Purkinje cell (primary cell): ENCODE measurements around the gene EP400. TPM values are rescaled to one million over a fixed set of nuclear protein-coding genes. Genes with fewer than 3 reads are reported as not detected.

Experiments
- polyA plus RNA-seq: library from polyadenylated mRNA; unstranded; fragments of >200 nt; fragmentation: Nextera tagmentation; gene quantifications from 2 replicates; pipeline ENCODE4 v1.2.1, GENCODE V29; 2014

Gene EP400, protein sequence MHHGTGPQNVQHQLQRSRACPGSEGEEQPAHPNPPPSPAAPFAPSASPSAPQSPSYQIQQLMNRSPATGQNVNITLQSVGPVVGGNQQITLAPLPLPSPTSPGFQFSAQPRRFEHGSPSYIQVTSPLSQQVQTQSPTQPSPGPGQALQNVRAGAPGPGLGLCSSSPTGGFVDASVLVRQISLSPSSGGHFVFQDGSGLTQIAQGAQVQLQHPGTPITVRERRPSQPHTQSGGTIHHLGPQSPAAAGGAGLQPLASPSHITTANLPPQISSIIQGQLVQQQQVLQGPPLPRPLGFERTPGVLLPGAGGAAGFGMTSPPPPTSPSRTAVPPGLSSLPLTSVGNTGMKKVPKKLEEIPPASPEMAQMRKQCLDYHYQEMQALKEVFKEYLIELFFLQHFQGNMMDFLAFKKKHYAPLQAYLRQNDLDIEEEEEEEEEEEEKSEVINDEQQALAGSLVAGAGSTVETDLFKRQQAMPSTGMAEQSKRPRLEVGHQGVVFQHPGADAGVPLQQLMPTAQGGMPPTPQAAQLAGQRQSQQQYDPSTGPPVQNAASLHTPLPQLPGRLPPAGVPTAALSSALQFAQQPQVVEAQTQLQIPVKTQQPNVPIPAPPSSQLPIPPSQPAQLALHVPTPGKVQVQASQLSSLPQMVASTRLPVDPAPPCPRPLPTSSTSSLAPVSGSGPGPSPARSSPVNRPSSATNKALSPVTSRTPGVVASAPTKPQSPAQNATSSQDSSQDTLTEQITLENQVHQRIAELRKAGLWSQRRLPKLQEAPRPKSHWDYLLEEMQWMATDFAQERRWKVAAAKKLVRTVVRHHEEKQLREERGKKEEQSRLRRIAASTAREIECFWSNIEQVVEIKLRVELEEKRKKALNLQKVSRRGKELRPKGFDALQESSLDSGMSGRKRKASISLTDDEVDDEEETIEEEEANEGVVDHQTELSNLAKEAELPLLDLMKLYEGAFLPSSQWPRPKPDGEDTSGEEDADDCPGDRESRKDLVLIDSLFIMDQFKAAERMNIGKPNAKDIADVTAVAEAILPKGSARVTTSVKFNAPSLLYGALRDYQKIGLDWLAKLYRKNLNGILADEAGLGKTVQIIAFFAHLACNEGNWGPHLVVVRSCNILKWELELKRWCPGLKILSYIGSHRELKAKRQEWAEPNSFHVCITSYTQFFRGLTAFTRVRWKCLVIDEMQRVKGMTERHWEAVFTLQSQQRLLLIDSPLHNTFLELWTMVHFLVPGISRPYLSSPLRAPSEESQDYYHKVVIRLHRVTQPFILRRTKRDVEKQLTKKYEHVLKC (N-terminal part only)
- polyA plus RNA-seq = 4.6 and 6.6 TPM in 2 replicates

DNA sequence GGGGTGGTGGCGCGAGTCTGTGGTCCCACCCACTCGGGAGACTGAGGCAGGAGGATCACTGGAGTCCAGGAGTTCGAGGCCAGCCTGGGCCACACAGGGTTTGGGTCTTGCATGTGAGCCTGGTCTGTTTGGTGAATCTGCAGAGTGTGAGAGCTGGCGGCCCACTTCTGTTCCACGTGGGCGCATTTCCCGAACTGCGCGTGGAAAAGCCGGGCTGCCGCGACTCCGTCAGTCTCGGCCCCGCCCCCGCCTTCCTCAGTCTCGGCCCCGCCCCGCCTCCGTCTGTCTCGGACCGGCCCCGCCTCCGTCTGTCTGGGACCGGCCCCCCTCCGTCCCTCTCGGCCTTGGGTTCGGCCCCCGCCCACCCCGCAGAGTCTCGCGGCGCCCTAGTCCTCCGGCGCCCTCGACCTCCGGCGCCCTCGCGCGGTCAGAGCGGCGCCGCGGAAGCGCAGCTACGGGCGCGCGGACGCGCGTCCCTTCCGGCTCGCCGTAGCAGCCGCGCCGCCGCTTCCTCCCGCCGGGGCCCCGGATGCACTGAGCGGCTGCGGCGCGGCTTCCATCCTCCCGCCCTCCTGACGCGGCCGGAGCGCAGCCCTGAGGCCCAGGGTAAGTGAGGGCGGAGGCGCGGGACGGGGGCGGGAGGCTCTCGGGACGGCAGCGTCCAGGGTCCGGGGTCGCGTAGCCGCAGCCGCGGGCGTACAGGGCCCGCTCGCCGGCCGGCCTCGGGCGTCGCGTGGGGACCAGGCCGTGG, at the start of gene EP400:
TSS of gene EP400 (plus strand) at position 512 of the 751 bp plus-strand sequence. CDS start 10,678 bp downstream, outside the sequence.

DNA sequence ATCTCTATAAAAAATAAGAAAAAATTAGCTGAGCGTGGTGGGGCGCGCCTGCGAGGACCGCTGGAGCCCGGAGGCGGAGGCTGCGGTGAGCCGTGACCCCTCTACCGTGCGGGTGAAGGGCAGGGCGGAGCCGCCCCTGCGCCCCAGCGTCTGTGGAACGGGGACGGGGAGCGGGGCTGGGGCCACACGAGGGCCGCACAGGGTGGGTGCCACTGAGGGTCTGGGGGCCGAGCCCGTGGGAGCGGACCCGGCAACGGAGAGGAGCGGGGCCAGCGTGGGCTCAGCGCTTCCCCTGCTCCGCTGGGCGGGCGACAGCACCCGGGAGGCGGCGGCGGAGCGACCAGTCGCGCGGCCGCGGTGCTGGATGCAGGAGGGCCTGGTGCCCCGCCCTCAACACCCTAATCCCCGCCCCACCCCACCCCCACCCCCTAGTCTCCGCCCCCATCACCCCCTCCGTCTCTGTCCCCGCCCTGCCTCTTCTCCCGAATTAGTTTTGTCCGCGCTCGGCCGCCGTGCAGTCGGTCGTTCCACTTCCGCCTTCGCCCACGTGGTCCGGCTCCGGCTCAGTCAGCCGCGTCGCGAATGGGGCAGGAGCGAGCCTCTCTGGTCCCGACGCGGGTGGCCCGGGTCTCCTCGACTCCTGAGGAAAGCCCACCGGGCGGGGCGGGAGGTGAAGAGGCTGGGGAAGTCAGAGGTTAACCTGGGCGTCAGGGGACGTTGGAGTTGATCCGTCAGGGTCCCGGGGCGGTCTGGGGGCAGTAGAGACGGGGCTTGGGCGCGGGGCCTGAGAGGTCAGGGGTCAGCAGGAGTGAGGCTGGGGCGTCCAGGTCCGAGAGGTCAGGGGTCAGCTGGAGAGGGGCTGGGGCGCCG, 20.8 kb upstream of the EP400 start, which contains the start of gene PUS1:
TSS of gene PUS1 (plus strand) at position 566 of the 870 bp plus-strand sequence. CDS start 447 bp downstream, outside the sequence.

Other genes starting within 250 kb of the EP400 start
- gene SFSWAP, start 238.9 kb upstream of the EP400 start, polyA plus RNA-seq = 3.3 and 4.5 TPM in 2 replicates
- gene MMP17, start 121.5 kb upstream of the EP400 start, polyA plus RNA-seq = 0.69 TPM in 1 of 2 replicates, not detected in the other
- gene ULK1, start 55.3 kb upstream of the EP400 start, polyA plus RNA-seq = 1.7 and 2.3 TPM in 2 replicates
- gene PUS1, start 20.7 kb upstream of the EP400 start, polyA plus RNA-seq = 1.8 and 2.4 TPM in 2 replicates
- 1.8 and 3.9 TPM in 2 replicates for gene DDX51, start 194.4 kb downstream of the EP400 start, polyA plus RNA-seq
- gene NOC4L, start 194.5 kb downstream of the EP400 start, polyA plus RNA-seq = 4.7 and 6.2 TPM in 2 replicates